TTC549 (cell line): Measurements from ENCODE around the gene UGCG.
"Not testable (repeated sequence)": the region's sequence is repeated elsewhere in the genome, so short reads cannot be mapped to it uniquely, and the experiment has no call there.

ENCODE experiments used
- FAIRE-seq: peaks from 2 replicates; lab custom pipeline; 2012; peaks lifted over from hg19 to GRCh38; lab: Jason Lieb, UNC

The UGCG gene

GRCh38 chr9:111890867-111891266 is 5.7 kb upstream of the UGCG start:
- not testable (repeated sequence) for FAIRE-seq

GRCh38 chr9:111891910-111892499 is 4.6 kb upstream of the UGCG start:
- FAIRE-seq = no peak

DNA sequence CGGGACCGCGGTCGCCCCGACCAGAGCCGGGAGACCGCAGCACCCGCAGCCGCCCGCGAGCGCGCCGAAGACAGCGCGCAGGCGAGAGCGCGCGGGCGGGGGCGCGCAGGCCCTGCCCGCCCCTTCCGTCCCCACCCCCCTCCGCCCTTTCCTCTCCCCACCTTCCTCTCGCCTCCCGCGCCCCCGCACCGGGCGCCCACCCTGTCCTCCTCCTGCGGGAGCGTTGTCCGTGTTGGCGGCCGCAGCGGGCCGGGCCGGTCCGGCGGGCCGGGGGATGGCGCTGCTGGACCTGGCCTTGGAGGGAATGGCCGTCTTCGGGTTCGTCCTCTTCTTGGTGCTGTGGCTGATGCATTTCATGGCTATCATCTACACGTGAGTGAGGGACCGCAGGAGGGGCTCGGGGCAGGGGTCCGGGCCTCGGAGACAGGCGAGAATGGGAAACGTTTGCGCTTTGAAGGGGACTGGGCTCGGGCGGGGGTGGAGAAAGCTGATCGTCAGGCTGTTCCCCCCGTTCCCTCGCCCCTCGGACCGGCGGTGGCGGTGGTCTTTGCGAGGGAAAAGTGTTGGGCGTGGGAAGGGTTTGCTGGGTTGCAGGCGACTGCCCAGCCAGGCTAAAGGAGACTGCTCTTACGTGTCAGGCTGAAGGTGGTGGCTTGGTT is 457 bp downstream of the UGCG start:
- no peak for FAIRE-seq

DNA sequence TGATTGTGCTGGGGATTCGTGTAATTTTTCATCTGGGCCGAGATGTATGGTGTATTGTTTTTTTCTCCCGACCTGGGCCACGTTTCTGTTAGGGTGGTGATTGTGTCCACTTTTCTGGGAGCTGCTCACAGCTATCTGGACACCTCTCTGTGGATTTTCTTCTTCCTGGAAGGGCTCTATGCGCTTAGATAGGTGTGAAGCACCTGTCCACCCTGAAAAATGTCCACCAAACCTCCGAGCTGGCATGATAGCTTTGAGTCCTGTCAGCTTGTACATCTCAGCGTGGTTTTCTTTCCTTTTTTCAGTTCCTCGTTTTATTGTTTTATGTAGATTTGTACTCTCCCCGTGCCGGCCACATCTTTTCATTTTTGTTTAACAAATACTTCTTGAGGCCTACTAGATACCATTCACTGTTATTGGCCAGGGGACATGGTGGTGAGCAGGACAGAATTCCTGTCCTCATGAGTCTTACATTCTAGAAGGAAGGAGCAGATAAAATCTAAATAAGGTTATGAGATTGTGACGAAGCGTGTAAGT is 1.1 kb downstream of the UGCG start:
- no peak for FAIRE-seq

DNA sequence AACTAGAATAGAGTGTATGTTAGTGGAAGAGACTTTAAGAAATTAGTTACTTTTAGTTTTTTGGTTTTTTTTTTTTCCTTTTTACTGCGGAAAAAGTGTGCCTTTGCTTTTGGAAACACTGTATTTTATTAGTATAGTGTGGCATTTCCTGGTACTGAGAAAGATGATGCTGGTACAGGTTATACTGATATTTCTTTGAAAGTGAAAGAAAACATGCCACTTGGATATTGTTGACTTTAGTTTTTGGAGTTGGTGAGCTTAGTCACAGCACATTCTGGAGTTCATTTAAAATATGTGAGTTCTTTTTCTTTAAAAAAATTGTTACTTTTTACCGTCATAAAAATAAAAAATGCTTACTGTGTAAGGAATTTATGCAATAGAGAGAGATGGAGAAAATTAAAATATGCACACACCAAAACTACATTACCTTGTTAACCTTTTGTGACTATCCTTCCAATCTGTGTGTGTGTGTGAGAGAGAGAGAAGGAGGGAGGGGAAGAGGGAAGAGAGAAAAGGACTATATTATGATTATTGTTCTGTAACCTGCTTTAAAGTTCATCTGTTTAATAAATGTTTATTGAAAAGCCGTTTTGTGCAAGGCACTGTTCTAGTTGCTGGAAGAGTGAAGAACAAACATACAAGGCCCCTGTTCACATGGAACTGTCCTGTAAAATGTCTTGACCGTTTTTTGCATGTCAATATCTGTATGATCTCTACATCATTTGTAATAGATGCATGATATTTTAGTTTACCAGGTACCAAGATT is 1.9 kb downstream of the UGCG start:
- no peak for FAIRE-seq

DNA sequence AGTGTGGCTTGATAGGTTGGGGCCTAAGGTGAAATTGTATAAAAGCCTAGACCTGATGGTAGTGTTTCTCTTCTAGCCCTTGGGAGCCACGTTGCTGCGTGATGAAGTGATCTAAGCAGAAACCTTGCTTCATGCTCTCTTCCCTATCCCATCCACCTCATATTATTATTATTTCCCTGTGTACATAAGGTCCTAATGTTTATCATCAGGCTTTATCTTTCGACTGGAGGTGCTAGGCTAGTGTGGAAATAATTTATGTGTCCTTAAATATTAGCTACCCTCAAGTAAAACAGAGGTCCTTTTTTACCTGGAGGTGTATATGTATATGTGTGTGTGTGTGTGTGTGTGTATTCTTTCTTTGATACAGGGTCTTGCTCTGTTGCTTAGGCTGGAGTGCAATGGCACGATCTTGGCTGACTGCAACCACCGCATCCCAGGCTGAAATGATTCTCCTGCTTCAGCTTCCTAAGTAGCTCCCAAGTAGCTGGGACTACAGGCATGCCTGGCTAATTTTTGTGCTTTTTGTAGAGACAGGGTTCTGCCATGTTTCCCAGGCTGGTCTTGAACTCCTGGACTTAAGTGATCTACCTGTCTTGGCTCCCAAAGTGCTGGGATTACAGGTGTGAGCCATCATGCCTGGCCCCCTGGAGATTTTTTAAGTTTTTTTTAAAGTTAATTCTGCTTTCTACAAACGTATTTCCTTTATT is 3.7 kb downstream of the UGCG start:
- FAIRE-seq = no peak

GRCh38 chr9:111900858-111901612 is 4.4 kb downstream of the UGCG start:
- no peak for FAIRE-seq

DNA sequence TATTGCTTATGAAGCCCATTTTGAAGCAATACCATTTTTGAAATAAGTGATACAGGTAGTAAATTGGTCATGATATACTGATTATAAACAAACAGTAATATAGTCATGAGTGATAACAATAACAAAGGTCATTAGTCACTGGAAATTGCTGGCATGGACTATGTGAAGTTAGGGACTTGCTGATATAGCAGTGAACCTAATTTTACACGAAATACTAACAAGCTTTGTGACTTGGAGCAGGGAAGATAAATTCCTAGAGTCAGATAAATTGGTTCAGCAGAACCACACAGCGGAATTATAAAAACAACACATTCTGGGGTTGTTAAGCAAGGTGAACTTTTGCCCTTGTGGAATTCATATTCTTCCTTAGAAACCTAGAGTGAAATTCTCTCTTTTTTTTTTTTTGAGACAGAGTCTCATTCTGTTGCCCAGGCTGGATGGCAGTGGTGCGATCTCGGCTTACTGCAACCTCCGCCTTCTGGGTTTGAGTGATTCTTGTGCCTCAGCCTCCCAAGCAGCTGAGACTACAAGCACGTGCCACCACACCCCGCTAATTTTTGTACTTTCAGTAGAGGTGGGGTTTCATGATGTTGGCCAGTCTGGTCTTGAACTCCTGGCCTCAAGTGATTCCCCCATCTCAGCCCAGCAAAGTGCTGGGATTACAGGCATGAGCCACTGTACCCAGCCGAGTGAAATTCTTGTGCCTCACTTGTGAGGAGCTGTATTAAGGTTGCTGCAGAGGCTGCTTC is 6.0 kb downstream of the UGCG start:
- FAIRE-seq = no peak

GRCh38 chr9:111903535-111903934 is 6.9 kb downstream of the UGCG start:
- not testable (repeated sequence) for FAIRE-seq

DNA sequence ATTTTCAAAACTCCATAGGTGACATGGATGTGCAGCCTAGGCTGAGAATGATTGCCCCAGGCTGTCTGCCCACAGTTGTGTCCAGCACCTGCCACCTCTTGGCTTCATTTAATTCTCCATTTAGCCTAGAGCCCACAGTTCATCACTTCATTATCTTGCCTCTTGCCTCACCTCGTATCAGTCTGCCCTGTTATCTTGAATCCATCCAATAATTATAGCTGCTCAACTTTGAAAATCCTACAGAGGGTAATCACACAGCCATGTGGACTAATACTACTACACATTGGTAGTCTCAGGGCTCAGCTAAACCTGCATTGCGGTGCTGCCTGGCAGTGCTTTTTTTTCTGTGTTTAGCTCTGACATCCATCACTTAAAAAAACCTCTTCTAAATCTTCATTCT is 7.4 kb downstream of the UGCG start:
- FAIRE-seq = no peak

DNA sequence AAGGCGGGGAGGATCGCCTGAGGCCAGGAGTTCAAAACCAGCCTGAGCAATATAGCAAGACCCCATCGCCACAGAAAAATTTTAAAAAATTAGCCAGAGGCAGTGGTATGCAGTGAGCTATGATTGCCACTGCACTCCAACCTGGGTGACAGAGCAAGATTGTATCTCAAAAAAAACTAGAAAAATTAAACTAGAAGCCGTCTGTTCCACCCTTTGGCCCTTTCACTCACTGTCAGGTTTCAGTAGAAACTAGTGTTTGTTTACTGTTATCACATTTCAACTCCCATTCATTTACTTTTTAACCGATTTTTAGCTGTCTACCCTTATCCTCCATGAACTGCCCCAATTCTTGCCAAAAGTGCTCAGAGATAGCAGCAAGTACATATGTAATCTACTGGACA is 8.3 kb downstream of the UGCG start:
- FAIRE-seq = no peak

- FAIRE-seq = no peak
Measured at GRCh38 chr9:111907147-111907546, 10.5 kb downstream of the UGCG start.

- no peak for FAIRE-seq
Measured at GRCh38 chr9:111909444-111909843, 12.8 kb downstream of the UGCG start.

DNA sequence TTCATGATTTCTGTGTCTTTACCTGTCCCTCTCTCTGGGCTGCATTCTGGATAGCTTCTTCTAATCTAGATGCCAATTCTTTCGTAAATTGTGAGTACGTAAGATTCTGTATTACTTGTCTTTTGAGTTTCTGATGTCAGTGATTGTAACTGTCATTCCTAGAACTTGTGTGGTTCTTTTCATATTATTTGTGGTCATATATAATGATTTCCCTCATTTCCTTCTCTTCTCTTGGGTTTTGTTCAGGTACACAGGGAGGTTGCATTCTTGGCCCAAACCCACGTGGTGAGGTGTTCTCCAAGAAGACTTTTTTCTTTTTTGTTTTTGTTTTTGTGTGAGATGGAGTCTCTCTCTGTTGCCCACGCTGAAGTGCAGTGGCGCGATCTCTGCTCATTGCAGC is 13.8 kb downstream of the UGCG start:
- no peak for FAIRE-seq

GRCh38 chr9:111913159-111913558 is 16.5 kb downstream of the UGCG start:
- FAIRE-seq = no peak

GRCh38 chr9:111914749-111915424 is 18.3 kb downstream of the UGCG start:
- no peak for FAIRE-seq

- FAIRE-seq = no peak
Measured at GRCh38 chr9:111915425-111915758, 18.8 kb downstream of the UGCG start.

DNA sequence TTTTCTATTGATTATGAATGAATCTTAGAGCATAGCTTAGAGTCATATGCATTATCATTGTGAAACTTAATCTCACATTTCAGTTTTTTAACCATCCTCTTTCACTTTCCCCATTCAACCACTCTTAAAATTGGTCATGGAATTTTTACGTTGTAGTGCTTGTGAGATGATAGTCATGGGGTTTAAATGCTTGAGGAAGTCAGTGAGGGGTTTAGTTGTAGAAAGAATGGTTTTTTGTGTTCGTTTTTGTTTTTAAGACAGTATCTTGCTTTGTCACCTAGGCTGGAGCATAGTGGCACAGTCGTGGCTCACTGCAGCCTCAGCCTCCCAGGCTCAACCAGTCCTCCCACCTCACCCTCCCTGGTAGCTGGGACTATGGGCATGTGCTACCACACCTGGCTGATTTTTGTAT is 19.6 kb downstream of the UGCG start:
- FAIRE-seq = no peak

- FAIRE-seq = no peak
Measured at GRCh38 chr9:111917201-111917600, 20.6 kb downstream of the UGCG start.

- no peak for FAIRE-seq
Measured at GRCh38 chr9:111917980-111918379, 21.4 kb downstream of the UGCG start.

- FAIRE-seq = no peak
Measured at GRCh38 chr9:111919875-111920274, 23.3 kb downstream of the UGCG start.
